GM21528 (cell line): ENCODE measurements around the gene LIPA.
"Not testable (repeated sequence)": the region's sequence is repeated elsewhere in the genome, so short reads cannot be mapped to it uniquely, and the experiment has no call there.

Experiments used
- ATAC-seq: cut with Tn5 transposase; IDR thresholded peaks from one replicate; pipeline ENCODE4 v1.9.1; 2021; ENCODE audit warnings: mild to moderate bottlenecking, moderate library complexity; ENCODE audit not compliant: unreplicated experiment, low FRiP score

The LIPA gene

GRCh38 chr10:89271532-89271931, 20.0 kb upstream of the LIPA start:
- ATAC-seq = no peak

GRCh38 chr10:89270153-89270483, 18.5 kb upstream of the LIPA start:
- no peak for ATAC-seq

GRCh38 chr10:89269433-89270152, 18.0 kb upstream of the LIPA start:
- no peak for ATAC-seq

- no peak for ATAC-seq
Measured at GRCh38 chr10:89266721-89267453, 15.3 kb upstream of the LIPA start.

- no peak for ATAC-seq
Measured at GRCh38 chr10:89263531-89263930, 12.0 kb upstream of the LIPA start.

GRCh38 chr10:89263091-89263490, 11.5 kb upstream of the LIPA start:
- ATAC-seq = no peak

- ATAC-seq = no peak
Measured at GRCh38 chr10:89262086-89263051, 10.8 kb upstream of the LIPA start.

GRCh38 chr10:89258881-89259280, 7.3 kb upstream of the LIPA start:
- ATAC-seq = no peak

- no peak for ATAC-seq
Measured at GRCh38 chr10:89257581-89257980, 6.0 kb upstream of the LIPA start.

- no peak for ATAC-seq
Measured at GRCh38 chr10:89256962-89257361, 5.4 kb upstream of the LIPA start.

- no peak for ATAC-seq
Measured at GRCh38 chr10:89256340-89256739, 4.8 kb upstream of the LIPA start.

GRCh38 chr10:89255793-89256192, 4.2 kb upstream of the LIPA start:
- no peak for ATAC-seq

GRCh38 chr10:89255091-89255579, 3.6 kb upstream of the LIPA start:
- ATAC-seq = not testable (repeated sequence)

- ATAC-seq = no peak
Measured at GRCh38 chr10:89252225-89252585, 630 bp upstream of the LIPA start.

- ATAC-seq = peak; percentile 10
Measured at GRCh38 chr10:89250865-89251408, 638 bp downstream of the LIPA start.

GRCh38 chr10:89248990-89249389, 2.6 kb downstream of the LIPA start:
- no peak for ATAC-seq

- ATAC-seq = not testable (repeated sequence)
Measured at GRCh38 chr10:89247623-89248022, 4.0 kb downstream of the LIPA start.

GRCh38 chr10:89245802-89246201, 5.8 kb downstream of the LIPA start:
- ATAC-seq = no peak

GRCh38 chr10:89242840-89243568, 8.6 kb downstream of the LIPA start:
- no peak for ATAC-seq

GRCh38 chr10:89242345-89242684, 9.3 kb downstream of the LIPA start:
- ATAC-seq = no peak
